SU-DHL-6 (cell line): ENCODE data around the gene SUN5.

Source experiments
- EZH2phosphoT487 ChIP-seq: fragments of 200-600 bp; sonication (generic), shearing (Covaris generic); conservative IDR thresholded peaks from 2 replicates; pipeline ENCODE4 v1.6.1; 2018; ENCODE audit warnings: mild to moderate bottlenecking, antibody characterized with exemption, low read length, moderate library complexity, mixed read lengths
- TF ChIP-seq, protein P1 (sequence below): fragments of 200-600 bp; sonication (generic); IDR thresholded peaks from one replicate; pipeline ENCODE4 v1.5.1; 2017; ENCODE audit warnings: antibody characterized with exemption, mild to moderate bottlenecking, low read length, moderate library complexity; ENCODE audit not compliant: insufficient read depth, poor library complexity, severe bottlenecking

DNA sequence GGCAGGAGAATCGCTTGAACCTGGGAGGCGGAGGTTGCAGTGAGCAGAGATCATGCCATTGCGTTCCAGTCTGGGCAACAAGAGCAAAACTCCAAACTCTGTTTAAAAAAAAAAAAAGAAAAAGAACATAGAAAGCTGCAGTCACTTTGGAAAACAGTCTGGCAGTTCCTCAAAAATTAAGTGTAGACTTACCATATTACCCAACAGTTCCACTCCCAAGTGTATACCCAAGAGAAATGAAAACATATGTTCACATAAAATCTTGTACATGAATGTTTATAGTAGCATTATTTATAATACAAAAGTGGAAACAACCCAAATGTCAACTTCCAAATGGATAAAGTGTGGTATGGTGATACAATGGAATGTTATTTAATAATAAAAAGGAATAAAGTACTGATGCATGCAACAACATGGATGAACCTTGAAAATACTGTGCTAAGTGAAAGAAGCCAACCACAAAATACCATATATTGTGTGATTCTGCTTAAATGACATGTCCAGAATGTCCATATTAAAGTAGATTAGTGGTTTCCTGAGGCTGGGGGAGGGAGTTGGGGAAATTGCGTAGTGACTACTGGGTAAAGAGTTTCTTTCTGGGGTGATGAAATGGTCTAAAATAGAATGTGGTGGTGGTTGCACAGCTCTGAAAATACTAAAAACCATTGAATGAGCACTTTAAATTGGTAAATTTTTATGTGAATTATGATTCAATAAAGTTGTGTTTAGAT is 62.9 kb downstream of the SUN5 start:
- TF ChIP-seq, protein P1, sequence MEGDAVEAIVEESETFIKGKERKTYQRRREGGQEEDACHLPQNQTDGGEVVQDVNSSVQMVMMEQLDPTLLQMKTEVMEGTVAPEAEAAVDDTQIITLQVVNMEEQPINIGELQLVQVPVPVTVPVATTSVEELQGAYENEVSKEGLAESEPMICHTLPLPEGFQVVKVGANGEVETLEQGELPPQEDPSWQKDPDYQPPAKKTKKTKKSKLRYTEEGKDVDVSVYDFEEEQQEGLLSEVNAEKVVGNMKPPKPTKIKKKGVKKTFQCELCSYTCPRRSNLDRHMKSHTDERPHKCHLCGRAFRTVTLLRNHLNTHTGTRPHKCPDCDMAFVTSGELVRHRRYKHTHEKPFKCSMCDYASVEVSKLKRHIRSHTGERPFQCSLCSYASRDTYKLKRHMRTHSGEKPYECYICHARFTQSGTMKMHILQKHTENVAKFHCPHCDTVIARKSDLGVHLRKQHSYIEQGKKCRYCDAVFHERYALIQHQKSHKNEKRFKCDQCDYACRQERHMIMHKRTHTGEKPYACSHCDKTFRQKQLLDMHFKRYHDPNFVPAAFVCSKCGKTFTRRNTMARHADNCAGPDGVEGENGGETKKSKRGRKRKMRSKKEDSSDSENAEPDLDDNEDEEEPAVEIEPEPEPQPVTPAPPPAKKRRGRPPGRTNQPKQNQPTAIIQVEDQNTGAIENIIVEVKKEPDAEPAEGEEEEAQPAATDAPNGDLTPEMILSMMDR, result no peak
- no peak for TF ChIP-seq EZH2phosphoT487
